H1 (cell line): ENCODE data around the gene CCDC152. TPM values are rescaled to one million over a fixed set of nuclear protein-coding genes. Genes with fewer than 3 reads are reported as not detected.

Experiments used
- BRCA1 ChIP-seq: IDR thresholded peaks from 2 replicates; pipeline ENCODE4 v1.6.1; 2012; ENCODE audit warnings: low read depth, low read length, improper control_type of control experiment
- CEBPB ChIP-seq: IDR thresholded peaks from 2 replicates; pipeline ENCODE4 v1.6.1; 2012; ENCODE audit warnings: low read depth, low read length
- EGR1 ChIP-seq: IDR thresholded peaks from 2 replicates; pipeline ENCODE4 v1.6.1; 2011; ENCODE audit warnings: low read depth, low read length, borderline replicate concordance
- GTF2F1 ChIP-seq: IDR thresholded peaks from 2 replicates; pipeline ENCODE4 v1.6.1; 2012; ENCODE audit warnings: low read depth, low read length, improper control_type of control experiment, borderline replicate concordance
- MAFK ChIP-seq: IDR thresholded peaks from 2 replicates; pipeline ENCODE4 v1.6.1; 2012; ENCODE audit warnings: low read depth, mild to moderate bottlenecking, improper control_type of control experiment, low read length
- NANOG ChIP-seq: IDR thresholded peaks from 2 replicates; pipeline ENCODE4 v1.6.1; 2011; ENCODE audit warnings: low read length, low read depth, mild to moderate bottlenecking, inconsistent platforms; ENCODE audit not compliant: insufficient read depth, poor library complexity, severe bottlenecking
- PHF8 ChIP-seq: fragments of 200-600 bp; sonication (generic); conservative IDR thresholded peaks from 2 replicates; pipeline ENCODE4 v1.7.1; 2012; ENCODE audit warnings: low read depth, mild to moderate bottlenecking, inconsistent platforms, low read length, moderate library complexity
- RFX5 ChIP-seq: IDR thresholded peaks from 2 replicates; pipeline ENCODE4 v1.6.1; 2011; ENCODE audit warnings: low read depth, low read length, improper control_type of control experiment, borderline replicate concordance
- RXRA ChIP-seq: IDR thresholded peaks from 2 replicates; pipeline ENCODE4 v1.6.1; 2011; ENCODE audit warnings: low read depth, mild to moderate bottlenecking, low read length, moderate library complexity; ENCODE audit not compliant: insufficient read depth
- SAP30 ChIP-seq: fragments of 300-600 bp; sonication (generic); IDR thresholded peaks from 2 replicates; pipeline ENCODE4 v1.7.1; 2012; ENCODE audit warnings: low read length, moderate library complexity, mild to moderate bottlenecking, inconsistent platforms; ENCODE audit not compliant: insufficient read depth, insufficient replicate concordance
- SP2 ChIP-seq: IDR thresholded peaks from 2 replicates; pipeline ENCODE4 v1.6.1; 2012; ENCODE audit warnings: mild to moderate bottlenecking, low read length, inconsistent platforms
- polyA plus RNA-seq, 7 experiments: library from polyadenylated mRNA; depleted of rRNA in 3 of 7; stranded (reverse) in 5 of 7; unstranded in 2 of 7; fragments of >200 nt in 5 of 7; fragments of 200-250 nt in 2 of 7; gene quantifications; 1 replicate in 5 of 7; 2 replicates in 1 of 7; 4 replicates in 1 of 7; pipeline versions ENCODE4 v1.2.1 to v1.2.3, GENCODE V29; 2011 to 2013; ENCODE audit warnings: missing spikeins in 2 of 7, mixed read lengths in 2 of 7
- total RNA-seq: library from RNA; stranded (reverse); fragmentation: NEBNext Ultra II Directional; extraction: Animal tissue kit (Norgen Biotek cat#: 25700); gene quantifications from 2 replicates; pipeline ENCODE4 v1.2.1, GENCODE V29; 2021
- TF ChIP-seq, protein P1 (sequence below): fragments of 300-600 bp; sonication (generic); IDR thresholded peaks from 2 replicates; pipeline ENCODE4 v1.7.1; 2012; ENCODE audit warnings: low read length, moderate library complexity, mild to moderate bottlenecking, inconsistent platforms; ENCODE audit not compliant: insufficient replicate concordance

Gene CCDC152
- total and polyA plus RNA-seq, 2 of the 8 experiments (the other 6 are each of a cell fraction or from before 2014, with no cell fraction given), result 2.6 to 9.5 TPM

- TF ChIP-seq, protein P1, sequence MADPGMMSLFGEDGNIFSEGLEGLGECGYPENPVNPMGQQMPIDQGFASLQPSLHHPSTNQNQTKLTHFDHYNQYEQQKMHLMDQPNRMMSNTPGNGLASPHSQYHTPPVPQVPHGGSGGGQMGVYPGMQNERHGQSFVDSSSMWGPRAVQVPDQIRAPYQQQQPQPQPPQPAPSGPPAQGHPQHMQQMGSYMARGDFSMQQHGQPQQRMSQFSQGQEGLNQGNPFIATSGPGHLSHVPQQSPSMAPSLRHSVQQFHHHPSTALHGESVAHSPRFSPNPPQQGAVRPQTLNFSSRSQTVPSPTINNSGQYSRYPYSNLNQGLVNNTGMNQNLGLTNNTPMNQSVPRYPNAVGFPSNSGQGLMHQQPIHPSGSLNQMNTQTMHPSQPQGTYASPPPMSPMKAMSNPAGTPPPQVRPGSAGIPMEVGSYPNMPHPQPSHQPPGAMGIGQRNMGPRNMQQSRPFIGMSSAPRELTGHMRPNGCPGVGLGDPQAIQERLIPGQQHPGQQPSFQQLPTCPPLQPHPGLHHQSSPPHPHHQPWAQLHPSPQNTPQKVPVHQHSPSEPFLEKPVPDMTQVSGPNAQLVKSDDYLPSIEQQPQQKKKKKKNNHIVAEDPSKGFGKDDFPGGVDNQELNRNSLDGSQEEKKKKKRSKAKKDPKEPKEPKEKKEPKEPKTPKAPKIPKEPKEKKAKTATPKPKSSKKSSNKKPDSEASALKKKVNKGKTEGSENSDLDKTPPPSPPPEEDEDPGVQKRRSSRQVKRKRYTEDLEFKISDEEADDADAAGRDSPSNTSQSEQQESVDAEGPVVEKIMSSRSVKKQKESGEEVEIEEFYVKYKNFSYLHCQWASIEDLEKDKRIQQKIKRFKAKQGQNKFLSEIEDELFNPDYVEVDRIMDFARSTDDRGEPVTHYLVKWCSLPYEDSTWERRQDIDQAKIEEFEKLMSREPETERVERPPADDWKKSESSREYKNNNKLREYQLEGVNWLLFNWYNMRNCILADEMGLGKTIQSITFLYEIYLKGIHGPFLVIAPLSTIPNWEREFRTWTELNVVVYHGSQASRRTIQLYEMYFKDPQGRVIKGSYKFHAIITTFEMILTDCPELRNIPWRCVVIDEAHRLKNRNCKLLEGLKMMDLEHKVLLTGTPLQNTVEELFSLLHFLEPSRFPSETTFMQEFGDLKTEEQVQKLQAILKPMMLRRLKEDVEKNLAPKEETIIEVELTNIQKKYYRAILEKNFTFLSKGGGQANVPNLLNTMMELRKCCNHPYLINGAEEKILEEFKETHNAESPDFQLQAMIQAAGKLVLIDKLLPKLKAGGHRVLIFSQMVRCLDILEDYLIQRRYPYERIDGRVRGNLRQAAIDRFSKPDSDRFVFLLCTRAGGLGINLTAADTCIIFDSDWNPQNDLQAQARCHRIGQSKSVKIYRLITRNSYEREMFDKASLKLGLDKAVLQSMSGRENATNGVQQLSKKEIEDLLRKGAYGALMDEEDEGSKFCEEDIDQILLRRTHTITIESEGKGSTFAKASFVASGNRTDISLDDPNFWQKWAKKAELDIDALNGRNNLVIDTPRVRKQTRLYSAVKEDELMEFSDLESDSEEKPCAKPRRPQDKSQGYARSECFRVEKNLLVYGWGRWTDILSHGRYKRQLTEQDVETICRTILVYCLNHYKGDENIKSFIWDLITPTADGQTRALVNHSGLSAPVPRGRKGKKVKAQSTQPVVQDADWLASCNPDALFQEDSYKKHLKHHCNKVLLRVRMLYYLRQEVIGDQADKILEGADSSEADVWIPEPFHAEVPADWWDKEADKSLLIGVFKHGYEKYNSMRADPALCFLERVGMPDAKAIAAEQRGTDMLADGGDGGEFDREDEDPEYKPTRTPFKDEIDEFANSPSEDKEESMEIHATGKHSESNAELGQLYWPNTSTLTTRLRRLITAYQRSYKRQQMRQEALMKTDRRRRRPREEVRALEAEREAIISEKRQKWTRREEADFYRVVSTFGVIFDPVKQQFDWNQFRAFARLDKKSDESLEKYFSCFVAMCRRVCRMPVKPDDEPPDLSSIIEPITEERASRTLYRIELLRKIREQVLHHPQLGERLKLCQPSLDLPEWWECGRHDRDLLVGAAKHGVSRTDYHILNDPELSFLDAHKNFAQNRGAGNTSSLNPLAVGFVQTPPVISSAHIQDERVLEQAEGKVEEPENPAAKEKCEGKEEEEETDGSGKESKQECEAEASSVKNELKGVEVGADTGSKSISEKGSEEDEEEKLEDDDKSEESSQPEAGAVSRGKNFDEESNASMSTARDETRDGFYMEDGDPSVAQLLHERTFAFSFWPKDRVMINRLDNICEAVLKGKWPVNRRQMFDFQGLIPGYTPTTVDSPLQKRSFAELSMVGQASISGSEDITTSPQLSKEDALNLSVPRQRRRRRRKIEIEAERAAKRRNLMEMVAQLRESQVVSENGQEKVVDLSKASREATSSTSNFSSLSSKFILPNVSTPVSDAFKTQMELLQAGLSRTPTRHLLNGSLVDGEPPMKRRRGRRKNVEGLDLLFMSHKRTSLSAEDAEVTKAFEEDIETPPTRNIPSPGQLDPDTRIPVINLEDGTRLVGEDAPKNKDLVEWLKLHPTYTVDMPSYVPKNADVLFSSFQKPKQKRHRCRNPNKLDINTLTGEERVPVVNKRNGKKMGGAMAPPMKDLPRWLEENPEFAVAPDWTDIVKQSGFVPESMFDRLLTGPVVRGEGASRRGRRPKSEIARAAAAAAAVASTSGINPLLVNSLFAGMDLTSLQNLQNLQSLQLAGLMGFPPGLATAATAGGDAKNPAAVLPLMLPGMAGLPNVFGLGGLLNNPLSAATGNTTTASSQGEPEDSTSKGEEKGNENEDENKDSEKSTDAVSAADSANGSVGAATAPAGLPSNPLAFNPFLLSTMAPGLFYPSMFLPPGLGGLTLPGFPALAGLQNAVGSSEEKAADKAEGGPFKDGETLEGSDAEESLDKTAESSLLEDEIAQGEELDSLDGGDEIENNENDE, result no peak
- TF ChIP-seq NANOG (no peak), RFX5 (no peak), PHF8 (no peak), GTF2F1 (no peak), SAP30 (no peak), BRCA1 (no peak), MAFK (no peak), RXRA (no peak), EGR1 (no peak), CEBPB (no peak), SP2 (no peak)
Observed at GRCh38 chr5:42837601-42838000, 81.0 kb downstream of the CCDC152 start (continued).
